T-helper 22 cell (primary cell): Measurements from ENCODE around the gene CTAG1A.
"Not testable (repeated sequence)": the region's sequence is repeated elsewhere in the genome, so short reads cannot be mapped to it uniquely, and the experiment has no call there.

Source experiments
- DNase-seq: peaks from one replicate; pipeline ENCODE4 v3.0.0-alpha.2; 2020; ENCODE audit warnings: low read depth

The CTAG1A gene

DNA sequence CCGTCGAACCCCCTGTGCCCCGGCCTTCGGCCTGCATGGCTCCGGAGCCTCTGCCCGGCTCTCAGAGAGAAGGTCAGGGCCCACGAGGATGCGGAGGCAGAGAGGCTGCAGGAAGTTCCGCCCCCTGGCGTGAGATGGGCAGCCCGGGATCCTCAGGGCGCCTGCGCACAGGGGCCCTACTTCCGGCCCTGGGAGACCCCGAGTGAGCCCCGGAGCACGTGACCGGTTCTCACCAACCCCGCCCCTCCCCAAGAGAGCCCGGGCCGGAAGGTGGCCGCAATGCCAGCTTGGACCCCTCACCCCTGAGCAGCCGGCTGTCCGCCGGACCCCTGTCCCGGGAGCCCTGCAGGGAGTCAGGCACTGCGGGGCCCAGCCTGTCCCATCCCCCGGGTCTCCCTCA lies 34.2 kb downstream of the CTAG1A start, which contains the start of gene CTAG1B:
Gene CTAG1B (minus strand): TSS at position 101 of the 400 bp plus-strand sequence. CDS start 64 bp downstream, at position 37.
- not testable (repeated sequence) for DNase-seq

DNA sequence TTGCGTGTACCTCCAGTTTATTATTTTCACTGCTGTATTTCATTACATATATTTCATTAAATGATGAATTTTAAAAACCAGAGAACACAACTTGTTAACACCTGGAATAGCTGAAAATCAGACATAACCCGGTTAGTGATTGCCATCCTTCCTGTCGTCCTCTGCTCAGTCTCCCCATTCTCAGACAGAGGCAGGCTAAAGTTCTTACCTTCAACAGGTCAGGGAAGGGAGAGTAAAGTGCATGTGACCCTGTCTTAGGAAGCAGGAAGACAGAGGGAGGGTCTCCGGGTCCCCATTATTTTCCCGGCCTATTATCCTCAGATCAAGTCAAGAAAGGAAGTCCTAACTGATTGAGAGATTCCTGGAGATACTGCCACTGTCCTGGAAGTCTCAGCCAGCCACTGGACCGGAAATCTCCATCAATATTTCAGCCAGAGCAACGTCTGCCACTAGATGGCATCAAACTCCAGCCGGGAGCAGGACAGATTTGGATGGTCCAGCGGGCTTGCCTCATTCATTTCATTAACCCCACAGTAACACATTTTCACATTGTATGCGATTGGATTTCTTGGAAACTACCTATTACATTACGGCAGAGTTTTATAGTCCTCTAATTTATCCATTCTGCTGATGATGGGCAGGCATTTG lies 36.0 kb downstream of the CTAG1A start:
- DNase-seq: not testable (repeated sequence)

DNA sequence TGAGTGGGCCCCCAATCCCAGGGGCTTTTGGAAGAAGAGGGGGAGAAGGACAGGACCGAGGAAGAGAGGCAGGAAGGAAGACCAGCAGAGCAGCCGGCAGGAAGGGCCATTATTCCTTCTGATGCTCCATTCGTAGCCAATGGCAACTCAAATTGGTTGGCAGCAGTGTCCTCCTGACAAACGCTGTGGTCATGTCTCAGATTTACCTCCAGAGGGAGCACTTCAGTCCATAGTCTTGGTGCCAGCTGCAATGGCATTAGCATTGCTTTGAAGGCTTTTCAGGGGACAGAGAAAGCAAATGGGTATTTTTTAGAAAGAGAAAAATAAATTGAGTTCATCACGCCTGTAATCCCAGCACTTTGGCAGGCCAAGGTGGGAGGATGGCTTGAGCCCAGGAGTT lies 44.0 kb downstream of the CTAG1A start:
- DNase-seq: not testable (repeated sequence)

DNA sequence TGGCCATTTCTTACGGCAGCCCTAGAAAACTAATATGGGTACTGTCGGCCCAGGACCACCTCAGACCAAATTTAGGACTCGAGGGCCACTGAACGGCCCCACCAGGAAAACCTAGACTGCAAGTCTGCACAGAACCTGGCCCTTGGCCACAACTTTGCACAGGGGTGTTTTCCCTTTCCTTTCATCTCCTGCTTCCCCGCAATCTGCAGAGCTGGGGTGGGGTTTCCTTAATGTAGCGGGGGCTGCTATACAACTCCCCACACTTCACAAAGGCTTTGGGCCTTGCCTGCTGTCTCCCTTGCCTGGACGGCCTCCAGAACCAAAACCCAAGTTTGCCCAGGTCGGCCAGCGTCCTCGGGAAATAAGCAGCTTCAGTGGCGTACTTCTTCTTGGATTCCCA lies 46.0 kb downstream of the CTAG1A start:
- DNase-seq: not testable (repeated sequence)

DNA sequence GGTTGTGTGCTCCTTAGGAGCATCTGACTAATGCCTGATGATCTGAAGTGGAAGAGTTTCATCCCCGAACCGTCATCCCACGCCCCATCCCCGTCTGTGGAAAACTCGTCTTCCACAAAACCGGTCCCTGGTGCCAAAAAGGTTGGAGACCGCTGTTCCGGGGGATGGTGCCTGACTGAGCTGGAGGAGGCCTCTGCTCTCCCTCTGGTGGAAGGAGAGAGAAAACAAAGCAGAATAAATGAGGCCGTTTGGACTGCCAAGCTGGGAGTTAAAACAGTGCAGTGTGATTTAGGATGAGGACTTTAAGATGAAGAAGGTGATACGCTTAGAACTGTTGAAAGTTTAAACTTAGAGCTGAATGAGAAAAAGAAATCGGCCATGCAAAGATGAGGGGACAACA lies 48.7 kb downstream of the CTAG1A start:
- not testable (repeated sequence) for DNase-seq
